HG02884 (cell line): Measurements from ENCODE around the gene PAXIP1.
"Not testable (repeated sequence)": the region's sequence is repeated elsewhere in the genome, so short reads cannot be mapped to it uniquely, and the experiment has no call there.

Experiments used
- ATAC-seq: cut with Tn5 transposase; IDR thresholded peaks from one replicate; pipeline ENCODE4 v1.9.1; 2021; ENCODE audit warnings: mild to moderate bottlenecking, moderate library complexity; ENCODE audit not compliant: unreplicated experiment

The PAXIP1 gene

GRCh38 chr7:155003092-155003375 lies at the start of gene PAXIP1:
PAXIP1 (minus strand) TSS chr7:155003124; CDS start chr7:155002929, 195 bp downstream.
- ATAC-seq, result peak; percentile 53

GRCh38 chr7:155051355-155051754 lies 48.4 kb upstream of the PAXIP1 start:
- no peak for ATAC-seq

- ATAC-seq, result no peak
Observed at GRCh38 chr7:155048006-155048405, 45.1 kb upstream of the PAXIP1 start.

- ATAC-seq, result no peak
Observed at GRCh38 chr7:155043756-155044155, 40.8 kb upstream of the PAXIP1 start.

GRCh38 chr7:155038335-155038734 lies 35.4 kb upstream of the PAXIP1 start:
- ATAC-seq, result no peak

- not testable (repeated sequence) for ATAC-seq
Observed at GRCh38 chr7:155034495-155034894, 31.6 kb upstream of the PAXIP1 start.

- no peak for ATAC-seq
Observed at GRCh38 chr7:155032978-155033377, 30.1 kb upstream of the PAXIP1 start.

GRCh38 chr7:155027879-155028278 lies 25.0 kb upstream of the PAXIP1 start:
- no peak for ATAC-seq

- ATAC-seq, result no peak
Observed at GRCh38 chr7:155021699-155022145, 18.8 kb upstream of the PAXIP1 start.

- ATAC-seq, result no peak
Observed at GRCh38 chr7:155020996-155021395, 18.1 kb upstream of the PAXIP1 start.

GRCh38 chr7:155017834-155018233 lies 14.9 kb upstream of the PAXIP1 start:
- ATAC-seq, result no peak

- ATAC-seq, result no peak
Observed at GRCh38 chr7:155011086-155011485, 8.2 kb upstream of the PAXIP1 start.

GRCh38 chr7:155009570-155010157 lies 6.7 kb upstream of the PAXIP1 start:
- peak; percentile 58 for ATAC-seq

- ATAC-seq, result no peak
Observed at GRCh38 chr7:155007947-155008346, 5.0 kb upstream of the PAXIP1 start.

- ATAC-seq, result peak; percentile 50
Observed at GRCh38 chr7:155003376-155004214, 671 bp upstream of the PAXIP1 start.

- ATAC-seq, result peak; percentile 34
Observed at GRCh38 chr7:155002411-155003091, 373 bp downstream of the PAXIP1 start.

- peak; percentile 6 for ATAC-seq
Observed at GRCh38 chr7:155001756-155002410, 1.0 kb downstream of the PAXIP1 start.

- ATAC-seq, result no peak
Observed at GRCh38 chr7:155000795-155001194, 2.1 kb downstream of the PAXIP1 start.

- no peak for ATAC-seq
Observed at GRCh38 chr7:154998481-154998880, 4.4 kb downstream of the PAXIP1 start.

- no peak for ATAC-seq
Observed at GRCh38 chr7:154997840-154998370, 5.0 kb downstream of the PAXIP1 start.

GRCh38 chr7:154996756-154997155 lies 6.2 kb downstream of the PAXIP1 start:
- ATAC-seq, result no peak
